NCI-H774 (cell line): ENCODE measurements around the gene APIP.

ENCODE experiments used
- DNase-seq: peaks from one replicate; lab custom pipeline; 2025; lab: John Stamatoyannopoulos, UW

The APIP gene

GRCh38 chr11:34840736-34841386 lies 75.3 kb downstream of the APIP start:
- no peak for DNase-seq

DNA sequence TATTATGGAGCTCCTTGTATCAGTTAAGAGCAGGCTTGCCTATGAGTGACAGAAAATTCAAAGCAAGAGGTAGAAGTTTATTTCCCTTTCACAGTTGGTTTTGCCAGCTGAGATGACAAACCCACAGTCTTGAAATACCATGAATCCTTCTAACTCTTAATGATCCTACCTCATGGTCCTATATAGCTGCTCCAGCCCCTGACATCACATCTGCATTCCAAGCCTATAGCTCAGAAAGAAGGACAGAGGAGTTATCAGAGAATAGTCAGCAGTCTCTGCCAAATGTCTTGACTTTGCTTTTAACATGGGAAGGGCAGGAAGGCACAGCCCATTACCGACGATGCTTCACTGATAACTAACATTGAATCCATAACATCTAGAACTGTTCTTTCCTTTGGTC lies 76.2 kb downstream of the APIP start:
- DNase-seq: no peak

GRCh38 chr11:34836958-34837856 lies 79.0 kb downstream of the APIP start:
- DNase-seq: no peak

- DNase-seq: no peak
These were observed 82.6 kb downstream of the APIP start for GRCh38 chr11:34833602-34834001.
